Testis (tissue), 2 donors: Measurements from ENCODE around the gene UBE2E3.

Experiments
- POLR2A ChIP-seq: fragments of 450-650 bp; IDR thresholded peaks from one replicate; pipeline ENCODE4 v1.6.1; 2017; ENCODE audit warnings: antibody characterized with exemption, mild to moderate bottlenecking, moderate library complexity
- TF ChIP-seq, protein P1 (sequence below), 3 experiments: fragments of 450-650 bp in 2 of 3; fragments of 200-600 bp in 1 of 3; sonication (generic) in 1 of 3; IDR thresholded peaks; one replicate each; pipeline ENCODE4 v1.5.1; 2016 to 2019; ENCODE audit warnings: antibody characterized with exemption in 3 of 3, mild to moderate bottlenecking in 2 of 3, moderate library complexity in 1 of 3

DNA sequence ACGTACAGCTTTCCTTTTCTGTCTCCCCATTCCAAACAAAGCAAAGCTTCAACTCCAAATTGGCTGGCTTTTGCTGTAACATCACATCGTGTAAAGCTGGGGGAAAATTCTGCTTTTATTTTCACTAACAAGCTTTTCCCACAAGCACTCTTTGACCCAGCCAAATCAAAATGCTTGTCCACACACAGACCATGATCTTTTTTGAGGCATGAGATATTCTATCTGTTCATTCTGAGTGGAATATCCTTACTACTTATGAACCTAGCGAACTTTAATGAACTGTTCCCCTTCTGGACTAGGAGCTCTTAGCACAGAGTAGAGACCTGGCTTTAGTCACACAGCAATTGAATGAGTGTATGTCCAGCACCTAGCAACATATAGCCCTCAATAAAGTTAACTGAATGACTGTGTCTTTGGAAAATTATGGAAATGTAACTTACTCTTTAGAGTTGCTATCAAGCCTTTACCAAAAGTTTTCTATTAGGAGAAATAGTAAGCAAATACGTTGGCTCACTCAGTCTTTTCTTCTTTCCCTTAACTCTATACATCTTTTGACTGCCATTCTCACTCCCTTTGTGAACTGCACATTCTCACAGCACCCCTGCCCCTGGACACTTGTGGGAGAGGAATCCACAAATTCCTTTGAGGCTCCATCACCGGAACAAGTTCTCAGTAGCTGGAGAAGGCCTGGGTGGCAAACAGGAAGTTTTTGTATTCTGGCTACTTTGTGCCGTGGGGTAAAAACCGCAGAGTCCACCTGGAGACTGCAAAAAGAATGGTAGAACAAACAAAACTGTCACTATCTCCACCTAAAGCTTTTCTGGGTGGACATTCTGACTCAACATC, 1.3 kb upstream of the UBE2E3 start:
- TF ChIP-seq, protein P1, sequence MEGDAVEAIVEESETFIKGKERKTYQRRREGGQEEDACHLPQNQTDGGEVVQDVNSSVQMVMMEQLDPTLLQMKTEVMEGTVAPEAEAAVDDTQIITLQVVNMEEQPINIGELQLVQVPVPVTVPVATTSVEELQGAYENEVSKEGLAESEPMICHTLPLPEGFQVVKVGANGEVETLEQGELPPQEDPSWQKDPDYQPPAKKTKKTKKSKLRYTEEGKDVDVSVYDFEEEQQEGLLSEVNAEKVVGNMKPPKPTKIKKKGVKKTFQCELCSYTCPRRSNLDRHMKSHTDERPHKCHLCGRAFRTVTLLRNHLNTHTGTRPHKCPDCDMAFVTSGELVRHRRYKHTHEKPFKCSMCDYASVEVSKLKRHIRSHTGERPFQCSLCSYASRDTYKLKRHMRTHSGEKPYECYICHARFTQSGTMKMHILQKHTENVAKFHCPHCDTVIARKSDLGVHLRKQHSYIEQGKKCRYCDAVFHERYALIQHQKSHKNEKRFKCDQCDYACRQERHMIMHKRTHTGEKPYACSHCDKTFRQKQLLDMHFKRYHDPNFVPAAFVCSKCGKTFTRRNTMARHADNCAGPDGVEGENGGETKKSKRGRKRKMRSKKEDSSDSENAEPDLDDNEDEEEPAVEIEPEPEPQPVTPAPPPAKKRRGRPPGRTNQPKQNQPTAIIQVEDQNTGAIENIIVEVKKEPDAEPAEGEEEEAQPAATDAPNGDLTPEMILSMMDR (IDR thresholded peaks at IDR 0.05), result no peak
- no peak for TF ChIP-seq POLR2A
